GM19395 (cell line): ENCODE results near the gene SDK2.

Experiments used
- ATAC-seq: cut with Tn5 transposase; IDR thresholded peaks from one replicate; pipeline ENCODE4 v1.9.1; 2021; ENCODE audit warnings: mild to moderate bottlenecking, moderate library complexity; ENCODE audit not compliant: unreplicated experiment

SDK2 gene

DNA sequence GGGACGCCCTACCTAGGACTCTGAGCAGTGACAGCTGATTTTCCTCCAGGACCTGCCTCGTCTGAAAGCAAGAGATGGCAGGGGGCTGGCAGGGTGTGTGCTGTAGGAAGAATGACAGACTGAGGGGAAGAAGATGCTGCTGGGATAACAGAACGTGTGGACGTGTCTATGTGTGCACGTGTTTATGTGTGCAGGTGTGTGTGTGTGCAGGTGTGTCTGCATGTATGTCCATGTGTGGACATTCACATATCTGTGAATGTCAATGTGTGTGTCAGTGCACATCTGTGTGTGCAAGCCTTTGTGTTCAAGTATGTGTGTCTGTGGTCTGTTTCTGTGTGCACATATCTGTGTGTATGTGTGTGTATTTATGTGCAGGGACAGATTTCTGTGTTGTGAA, 132.5 kb downstream of the SDK2 start:
- ATAC-seq: no peak

DNA sequence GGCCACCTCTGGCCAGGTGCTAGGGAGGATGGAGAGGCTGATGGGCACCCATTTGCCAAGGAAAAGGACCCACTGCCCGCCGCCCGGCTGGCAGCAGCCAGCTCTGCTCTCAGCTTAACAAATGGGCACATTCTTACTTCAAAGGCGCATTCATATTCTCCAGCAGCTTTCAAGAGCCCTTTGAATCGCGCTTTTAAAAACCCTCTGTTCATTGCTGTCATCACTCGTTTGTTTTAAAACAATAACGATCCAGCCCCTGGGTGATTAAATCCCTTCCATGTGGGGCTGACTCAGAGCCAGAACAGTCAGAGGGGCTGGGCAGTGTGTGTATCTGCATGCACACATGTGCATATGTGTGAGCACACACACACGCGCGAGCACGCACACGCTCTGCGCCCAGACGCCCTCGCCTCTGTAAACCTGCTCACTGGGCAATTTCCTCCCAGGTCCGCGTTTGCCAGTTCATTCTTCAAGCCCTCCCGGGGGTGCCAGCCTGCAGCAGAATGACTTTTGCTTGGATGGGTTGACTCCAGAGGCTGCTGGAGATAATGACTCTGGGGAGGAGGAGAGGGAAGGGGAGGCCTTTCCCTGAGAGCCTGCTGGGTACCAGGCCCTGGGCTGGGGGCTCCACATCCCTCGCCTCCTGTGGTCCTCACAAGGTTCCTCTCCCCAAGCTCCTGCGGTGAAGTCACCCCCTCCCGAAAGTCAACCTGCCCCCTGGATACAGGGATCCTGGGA, 133.1 kb downstream of the SDK2 start:
- ATAC-seq: no peak

DNA sequence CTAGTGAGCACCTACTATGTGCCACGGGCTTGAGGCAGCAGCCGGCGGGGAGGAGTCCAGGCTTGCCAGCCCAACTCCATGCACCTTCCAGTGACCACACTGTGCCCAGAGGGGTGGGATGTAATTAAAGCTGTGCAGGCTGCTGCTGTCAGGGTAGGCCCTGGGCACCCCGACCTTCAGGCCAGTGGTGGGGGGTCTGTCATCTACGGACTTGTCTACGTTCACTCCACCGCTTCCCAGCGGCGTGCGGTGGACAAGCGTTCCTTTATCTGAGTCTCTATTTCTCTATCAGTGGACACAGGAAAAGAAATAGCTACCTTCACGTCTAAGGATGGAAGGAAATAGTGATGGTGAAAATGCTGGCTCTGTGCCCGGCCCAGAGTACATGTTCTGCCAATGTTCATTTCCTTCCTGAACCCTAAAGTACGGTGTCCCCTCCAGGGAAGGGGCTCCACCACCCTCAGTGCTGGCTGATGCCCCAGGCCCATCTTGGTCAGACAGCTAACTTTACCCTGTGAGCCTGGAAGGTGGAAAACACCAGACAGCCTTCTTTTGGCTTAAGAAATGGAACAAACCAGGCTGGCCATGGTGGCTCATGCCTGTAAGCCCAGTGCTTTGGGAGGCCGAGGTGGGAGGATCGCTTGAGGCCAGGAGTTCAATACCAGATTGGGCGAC, 135.2 kb downstream of the SDK2 start:
- no peak for ATAC-seq

GRCh38 chr17:73508057-73508930, 136.0 kb downstream of the SDK2 start:
- ATAC-seq: no peak

DNA sequence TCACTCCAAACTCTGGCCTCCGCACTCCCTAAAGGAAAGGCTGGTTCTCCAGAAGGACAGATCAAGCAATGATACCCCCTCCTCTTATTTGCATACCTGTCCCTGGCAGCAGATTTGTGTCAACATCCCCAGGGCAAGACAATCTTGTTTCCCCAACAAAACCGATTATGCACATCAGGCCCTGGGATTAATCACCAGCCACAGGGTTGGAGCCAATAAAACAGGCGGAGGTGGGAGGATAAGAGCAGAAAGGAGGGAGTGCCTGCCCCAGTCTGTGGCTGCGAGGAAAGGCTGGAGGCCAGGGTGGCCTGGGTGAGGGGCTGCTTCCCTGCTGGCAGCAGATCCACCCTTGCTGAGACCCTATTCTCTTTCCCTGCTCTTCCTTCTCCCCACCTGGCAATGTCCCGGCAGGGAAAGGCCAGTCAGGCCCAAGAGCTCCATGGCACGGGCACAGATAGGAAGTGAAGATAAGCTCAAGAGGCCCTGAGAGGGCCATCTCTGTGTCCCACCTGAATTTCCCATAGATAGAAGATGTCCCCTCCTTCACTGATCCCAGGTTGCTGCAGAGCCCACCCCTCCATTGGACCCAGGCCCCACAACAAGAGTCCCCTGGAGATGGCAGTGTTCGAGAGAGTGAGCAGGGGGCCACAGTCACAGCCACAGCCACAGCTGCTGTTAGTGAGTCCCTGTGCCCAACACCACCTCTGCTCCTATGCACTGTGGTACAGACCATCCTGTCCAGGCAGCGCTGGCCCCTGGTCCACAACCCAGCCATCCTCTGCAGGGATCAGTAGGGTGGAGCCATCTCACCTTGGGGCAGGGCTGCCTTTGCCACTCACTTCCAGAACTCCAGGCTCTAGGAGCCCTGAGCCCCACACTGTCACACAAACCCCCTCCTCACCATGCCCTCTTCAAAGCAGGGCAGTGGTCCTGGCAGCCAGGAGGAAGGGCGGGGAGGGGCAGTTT, 137.5 kb downstream of the SDK2 start:
- no peak for ATAC-seq

DNA sequence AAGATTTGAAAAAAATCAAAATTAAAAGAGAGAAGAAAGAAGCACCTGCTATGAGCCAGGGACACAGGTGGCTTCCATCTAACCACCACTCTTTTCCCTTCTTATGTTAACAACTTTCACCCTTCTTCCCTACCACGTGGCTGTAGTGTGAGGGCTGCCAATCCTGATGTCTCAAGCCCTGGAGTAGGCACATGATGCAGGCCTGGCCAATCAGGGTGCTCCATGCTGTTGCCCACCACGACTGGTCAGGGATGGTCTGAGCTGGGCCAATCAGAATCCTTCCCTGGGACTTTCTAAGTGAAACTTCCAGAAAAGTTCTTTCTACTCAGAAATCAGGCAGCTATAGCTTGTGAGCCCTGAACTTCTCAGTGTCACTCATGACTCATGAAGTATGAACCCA, 140.7 kb downstream of the SDK2 start:
- no peak for ATAC-seq

DNA sequence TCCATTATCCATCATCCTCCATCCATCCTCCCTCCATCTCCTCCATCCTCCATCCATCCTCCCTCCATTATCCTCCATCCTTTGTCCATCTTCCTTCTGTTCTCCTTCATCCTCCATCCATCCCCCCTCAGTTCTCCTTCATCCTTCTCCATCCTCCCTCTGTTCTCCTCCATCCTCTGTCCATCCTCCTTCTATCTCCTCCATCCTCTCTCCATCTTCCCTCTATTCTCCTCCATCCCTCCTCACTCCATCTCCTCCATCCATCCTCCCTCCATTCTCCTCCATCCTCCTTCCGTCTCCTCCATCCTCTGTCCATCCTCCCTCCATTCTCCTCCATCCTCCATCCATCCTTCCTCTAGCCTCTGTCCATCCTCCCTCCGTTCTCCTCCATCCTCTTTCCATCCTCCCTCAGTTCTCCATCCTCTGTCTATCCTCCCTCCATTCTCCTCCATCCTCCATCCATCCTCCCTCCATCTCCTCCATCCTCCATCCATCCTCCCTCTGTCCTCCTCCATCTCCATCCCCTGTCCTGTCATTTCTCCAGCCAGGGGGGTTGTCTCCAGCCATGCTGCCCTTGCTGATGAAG, 143.7 kb downstream of the SDK2 start:
- no peak for ATAC-seq

GRCh38 chr17:73498886-73499554, 145.2 kb downstream of the SDK2 start:
- no peak for ATAC-seq

GRCh38 chr17:73498176-73498575, 146.1 kb downstream of the SDK2 start:
- ATAC-seq: no peak

DNA sequence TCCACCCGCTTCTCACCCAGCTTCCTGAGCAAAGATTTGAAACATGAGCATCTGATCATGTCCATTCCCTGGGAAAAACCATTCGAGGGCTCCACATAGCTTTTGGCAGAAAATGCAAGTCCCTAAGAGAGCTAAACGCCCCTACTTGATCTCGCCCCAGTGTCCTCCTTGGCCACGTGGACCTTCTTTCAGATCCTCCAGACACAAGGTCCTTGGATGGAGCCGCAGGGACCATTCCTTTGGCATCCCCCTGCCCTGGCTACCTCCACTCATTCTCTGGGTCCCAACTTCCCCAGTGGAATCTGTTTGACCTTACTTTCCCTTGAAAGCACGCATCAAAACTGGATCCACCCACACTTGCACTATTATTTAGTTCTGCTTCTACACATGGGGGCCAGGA, 146.5 kb downstream of the SDK2 start:
- ATAC-seq: no peak

DNA sequence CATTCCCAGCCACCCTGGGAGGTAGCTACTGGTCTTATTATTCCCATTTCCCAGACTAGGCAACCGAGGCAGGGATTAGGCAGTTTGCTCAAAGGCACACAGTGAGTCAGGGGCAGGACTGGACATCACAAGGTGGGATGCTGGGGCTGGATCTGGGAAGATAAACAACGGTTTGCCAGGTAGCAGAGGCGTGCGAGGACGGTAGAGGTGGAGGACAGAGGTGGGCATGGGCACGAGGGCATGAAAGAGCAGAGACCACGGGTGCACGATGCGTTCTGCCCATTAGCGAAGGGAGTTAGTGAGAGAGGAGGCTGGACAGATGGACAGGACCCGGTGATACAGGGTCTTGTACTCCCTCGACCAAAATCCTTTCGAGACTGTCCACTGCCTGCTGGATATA, 148.0 kb downstream of the SDK2 start:
- no peak for ATAC-seq

- no peak for ATAC-seq
Observed at GRCh38 chr17:73495641-73496040, 148.6 kb downstream of the SDK2 start.

DNA sequence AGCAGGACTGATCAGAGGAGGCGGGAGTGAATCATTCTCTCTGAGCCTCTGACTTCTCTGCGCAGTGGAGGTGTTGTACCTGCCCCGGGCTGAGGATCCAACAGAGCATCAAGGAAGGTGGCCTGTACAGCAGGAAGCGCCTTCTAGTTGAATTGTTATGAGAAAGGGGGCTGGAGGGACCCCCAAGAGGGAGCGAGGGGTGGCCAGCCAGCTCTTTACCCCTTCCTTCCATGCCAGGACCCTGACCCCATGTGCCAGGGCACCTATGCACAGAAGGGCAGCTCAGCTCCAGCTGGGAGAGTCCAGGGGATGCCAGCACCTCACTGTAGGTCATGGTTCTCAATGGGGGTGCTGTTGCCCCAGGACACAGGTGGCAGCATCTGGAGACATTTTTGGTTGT, 149.3 kb downstream of the SDK2 start:
- no peak for ATAC-seq

GRCh38 chr17:73493956-73494926, 150.0 kb downstream of the SDK2 start:
- ATAC-seq: no peak

- no peak for ATAC-seq
Observed at GRCh38 chr17:73492821-73493814, 151.1 kb downstream of the SDK2 start.

DNA sequence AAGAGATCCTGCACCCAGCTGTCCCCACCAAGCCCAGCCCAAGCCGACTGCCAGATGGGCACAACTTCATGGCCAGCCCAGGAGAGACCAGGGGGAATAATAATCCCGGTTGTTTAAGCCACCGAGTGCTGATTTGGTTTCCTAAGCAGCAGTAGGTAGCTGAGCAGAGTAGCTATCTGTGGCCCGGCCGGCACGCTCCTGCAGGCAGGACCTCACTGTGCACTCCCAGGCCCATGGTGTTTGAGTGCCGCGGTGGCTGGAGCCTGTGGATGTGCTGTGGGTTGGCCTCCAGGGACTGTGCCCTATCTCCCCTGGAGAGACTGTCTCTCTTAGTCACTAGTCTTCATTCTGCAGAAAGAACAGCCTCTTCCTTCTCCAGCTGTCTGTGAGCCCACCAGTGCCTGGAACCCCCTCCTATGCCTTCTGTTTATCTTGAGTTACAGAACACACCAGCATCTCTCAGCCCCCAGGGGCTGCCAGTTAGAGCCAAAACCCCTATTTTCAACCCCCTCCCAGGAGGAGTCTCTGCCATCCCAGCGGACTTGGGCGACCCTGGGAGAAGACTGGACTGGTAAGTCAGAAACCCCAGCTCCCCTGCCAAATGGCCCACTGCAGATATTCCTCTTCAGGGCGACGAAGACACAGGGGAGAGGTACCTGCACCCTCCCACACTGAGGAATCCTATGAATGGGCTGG, 152.0 kb downstream of the SDK2 start:
- ATAC-seq: no peak

DNA sequence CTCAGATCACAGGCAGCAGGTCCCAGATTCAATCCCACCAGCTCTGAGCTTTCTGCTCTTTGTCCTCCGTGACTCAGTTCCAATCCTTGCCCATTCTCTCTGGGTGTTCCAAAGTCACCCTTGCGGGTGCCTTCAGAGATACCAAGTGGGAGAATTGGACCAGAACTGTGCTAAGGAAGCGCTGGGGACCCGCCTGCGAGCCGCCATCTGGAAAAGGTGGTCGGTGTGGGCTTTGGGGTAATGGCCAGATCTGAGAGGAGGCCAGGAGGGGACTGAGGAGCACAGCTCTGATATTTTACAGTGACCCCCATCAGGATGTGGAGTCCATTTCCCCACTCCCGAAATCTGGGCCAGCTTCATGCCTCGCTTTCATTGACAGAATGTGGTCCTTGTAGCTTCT, 152.6 kb downstream of the SDK2 start:
- ATAC-seq: no peak
